DOHH2 (cell line): ENCODE data around the gene ABLIM2.

ENCODE experiments used
- H3F3A ChIP-seq: fragments of 200-600 bp; sonication (generic), shearing (Covaris generic); 2 replicates; pipeline ENCODE4 v1.6.0; 2016; ENCODE audit warnings: antibody characterized with exemption, mild to moderate bottlenecking; ENCODE audit not compliant: control insufficient read depth, insufficient read depth
- H3K27ac ChIP-seq: fragments of 200-600 bp; sonication (generic); 2 replicates; pipeline ENCODE4 v1.5.1; 2014; ENCODE audit warnings: low read depth, mild to moderate bottlenecking, low read length, moderate library complexity
- H3K27me3 ChIP-seq: fragments of 200-600 bp; sonication (generic); 2 replicates; pipeline ENCODE4 v1.6.1; 2014; ENCODE audit warnings: mild to moderate bottlenecking, low read length, mixed read lengths; ENCODE audit not compliant: control insufficient read depth
- H3K36me3 ChIP-seq: fragments of 200-600 bp; sonication (generic); 2 replicates; pipeline ENCODE4 v1.6.1; 2014; ENCODE audit warnings: mild to moderate bottlenecking, low read length, moderate library complexity, mixed read lengths; ENCODE audit not compliant: control insufficient read depth
- H3K4me1 ChIP-seq: fragments of 200-600 bp; sonication (generic); 2 replicates; pipeline ENCODE4 v1.6.1; 2014; ENCODE audit warnings: mild to moderate bottlenecking, low read length, mixed read lengths; ENCODE audit not compliant: control insufficient read depth
- H3K4me2 ChIP-seq: fragments of 200-600 bp; sonication (generic); 2 replicates; pipeline ENCODE4 v1.6.0; 2014; ENCODE audit warnings: mild to moderate bottlenecking, low read length, moderate library complexity
- H3K4me3 ChIP-seq: fragments of 200-600 bp; sonication (generic); 2 replicates; pipeline ENCODE4 v1.5.1; 2014; ENCODE audit warnings: mild to moderate bottlenecking, low read length, mixed read lengths
- H3K79me2 ChIP-seq: fragments of 200-600 bp; sonication (generic); 2 replicates; pipeline ENCODE4 v1.6.1; 2014; ENCODE audit warnings: mild to moderate bottlenecking, low read length, mixed read lengths; ENCODE audit not compliant: control insufficient read depth
- H3K9me2 ChIP-seq: fragments of 200-600 bp; sonication (generic); replicated peaks from 2 replicates; pipeline ENCODE4 v1.6.1; 2014; ENCODE audit warnings: mild to moderate bottlenecking, low read length, mixed read lengths; ENCODE audit not compliant: control insufficient read depth
- H3K9me3 ChIP-seq: fragments of 200-600 bp; sonication (generic); 2 replicates; pipeline ENCODE4 v1.6.1; 2014; ENCODE audit warnings: antibody characterized with exemption, low read length, mixed read lengths; ENCODE audit not compliant: control insufficient read depth, insufficient read depth
- H4K20me1 ChIP-seq: fragments of 200-600 bp; sonication (generic); 2 replicates; pipeline ENCODE4 v1.6.0; 2014; ENCODE audit warnings: low read depth, mild to moderate bottlenecking, antibody characterized with exemption, low read length, moderate library complexity; ENCODE audit not compliant: control insufficient read depth, insufficient read depth
- CTCF ChIP-seq: fragments of 200-600 bp; sonication (generic); IDR thresholded peaks from one replicate; pipeline ENCODE4 v1.5.1; 2014; ENCODE audit warnings: antibody characterized with exemption, mild to moderate bottlenecking, low read depth, low read length; ENCODE audit not compliant: poor library complexity, severe bottlenecking
- EZH2phosphoT487 ChIP-seq: fragments of 200-600 bp; sonication (generic); IDR thresholded peaks from 2 replicates; pipeline ENCODE4 v1.6.1; 2017; ENCODE audit warnings: borderline replicate concordance, mild to moderate bottlenecking, antibody characterized with exemption, low read length, moderate library complexity, mixed read lengths

Gene ABLIM2

GRCh38 chr4:7956270-7956808 lies 202.3 kb downstream of the ABLIM2 start:
- no peaks in the 10 kb centered on the region for H4K20me1 ChIP-seq
- no peaks in the 10 kb centered on the region for H3K9me2 ChIP-seq
- peaks cover 10% of the 10 kb centered on the region for H3K4me1 ChIP-seq
- no peaks in the 10 kb centered on the region for H3K79me2 ChIP-seq
- H3F3A ChIP-seq: no peaks in the 10 kb centered on the region
- peaks cover 15% of the 10 kb centered on the region for H3K27me3 ChIP-seq
- no peaks in the 10 kb centered on the region for H3K36me3 ChIP-seq
- H3K27ac ChIP-seq: no peak overlapping the region
- H3K4me2 ChIP-seq: no peak overlapping the region
- H3K4me3 ChIP-seq: no peak overlapping the region
- TF ChIP-seq CTCF (no peak), EZH2phosphoT487 (no peak)
- no peaks in the 10 kb centered on the region for H3K9me3 ChIP-seq

- H4K20me1 ChIP-seq: no peaks in the 10 kb centered on the region
- no peaks in the 10 kb centered on the region for H3K9me3 ChIP-seq
- H3K4me2 ChIP-seq: no peak overlapping the region
- H3K36me3 ChIP-seq: no peaks in the 10 kb centered on the region
- no peak overlapping the region for H3K4me3 ChIP-seq
- H3K27me3 ChIP-seq: peaks cover 10% of the 10 kb centered on the region
- TF ChIP-seq CTCF (no peak), EZH2phosphoT487 (no peak)
- H3K27ac ChIP-seq: no peak overlapping the region
- no peaks in the 10 kb centered on the region for H3F3A ChIP-seq
- no peaks in the 10 kb centered on the region for H3K9me2 ChIP-seq
- H3K4me1 ChIP-seq: peaks cover under 1% of the 10 kb centered on the region; the same call in 1 of the 2 replicates
- H3K79me2 ChIP-seq: no peaks in the 10 kb centered on the region
Measured at GRCh38 chr4:7955393-7955792, 203.2 kb downstream of the ABLIM2 start.

- Histone ChIP-seq H3K4me3 (no peak overlapping the region), H4K20me1 (no peaks in the 10 kb centered on the region), H3K4me2 (no peak overlapping the region), H3F3A (no peaks in the 10 kb centered on the region), H3K9me3 (no peaks in the 10 kb centered on the region), H3K36me3 (no peaks in the 10 kb centered on the region), H3K9me2 (no peaks in the 10 kb centered on the region), H3K27me3 (peaks cover 6% of the 10 kb centered on the region), H3K79me2 (no peaks in the 10 kb centered on the region), H3K4me1 (no peaks in the 10 kb centered on the region), H3K27ac (no peak overlapping the region)
- TF ChIP-seq CTCF: no peak
- no peak for TF ChIP-seq EZH2phosphoT487
Measured at GRCh38 chr4:7952615-7953014, 206.0 kb downstream of the ABLIM2 start.
